Measurements from ENCODE around the gene CCDC141. TPM values are rescaled to one million over a fixed set of nuclear protein-coding genes. Genes with fewer than 3 reads are reported as not detected.

Gene CCDC141
- total and polyA plus RNA-seq, 12 donors = 5.2 to 379 (median 224) TPM

- peak overlapping the region in 4 of 10 donors; percentile 5 to 29 (median 11) for H3K4me3 ChIP-seq
- H3K9me3 ChIP-seq = peaks cover 0 to 13% (median 0%) of the 10 kb centered on the region in 11 donors
- peaks cover 0 to 40% (median 25%) of the 10 kb centered on the region in 9 donors for H3K4me1 ChIP-seq
- peak in 3 of 8 donors; percentile 16 to 28 (median 19) for ATAC-seq
- peak overlapping the region in 7 of 10 donors; percentile 5 to 75 (median 27) for H3K27ac ChIP-seq
- intact Hi-C loops (cut with DNase I) = no loop called here
- H3K27me3 ChIP-seq = no peaks in the 10 kb centered on the region
- DNase-seq = no peak
- WGBS, 2 donors = 16 to 26% methylated on average over 2 of the region's 2 CpGs
- TF ChIP-seq CTCF (IDR thresholded peaks at IDR 0.05) = no peak
- H3K36me3 ChIP-seq = no peaks in the 10 kb centered on the region
Measured at GRCh38 chr2:179031731-179032408, 18.1 kb downstream of the CCDC141 start.

GRCh38 chr2:179024445-179024844, 25.5 kb downstream of the CCDC141 start:
- Histone ChIP-seq H3K36me3 (no peaks in the 10 kb centered on the region), H3K9me3 (peaks cover 0 to 14% (median 0%) of the 10 kb centered on the region in 11 donors), H3K4me3 (no peak overlapping the region), H3K27ac (peak overlapping the region in 1 of 10 donors; percentile 27), H3K4me1 (peaks cover 0 to 28% (median under 1%) of the 10 kb centered on the region in 9 donors), H3K27me3 (no peaks in the 10 kb centered on the region)
- ATAC-seq (no peak), DNase-seq (no peak)
- intact Hi-C loops (cut with DNase I) = no loop called here
- TF ChIP-seq CTCF (IDR thresholded peaks at IDR 0.05) = no peak
- 71 to 75% methylated on average over 2 of the region's 2 CpGs for WGBS, 2 donors

- peaks cover 0 to 10% (median 0%) of the 10 kb centered on the region in 11 donors for H3K9me3 ChIP-seq
- TF ChIP-seq CTCF (IDR thresholded peaks at IDR 0.05) = no peak
- no peaks in the 10 kb centered on the region for H3K27me3 ChIP-seq
- WGBS, 2 donors = 69 to 76% methylated on average over 5 of the region's 5 CpGs
- peak overlapping the region in 8 of 10 donors; percentile 41 to 76 (median 54) for H3K27ac ChIP-seq
- intact Hi-C loops (cut with DNase I) = no loop called here
- ATAC-seq (peak in 7 of 8 donors; percentile 53 to 85 (median 67)), DNase-seq (peak; percentile 20 to 24)
- H3K4me3 ChIP-seq = peak overlapping the region in 1 of 10 donors; percentile 12
- no peaks in the 10 kb centered on the region for H3K36me3 ChIP-seq
- peaks cover 0 to 37% (median 5%) of the 10 kb centered on the region in 9 donors for H3K4me1 ChIP-seq
Measured at GRCh38 chr2:179022685-179023084, 27.3 kb downstream of the CCDC141 start.

- intact Hi-C loops (cut with DNase I) = no loop called here
- WGBS, 2 donors = 42 to 49% methylated on average over 2 of the region's 2 CpGs
- peak in 3 of 8 donors; percentile 29 to 51 (median 33) for ATAC-seq
- H3K27me3 ChIP-seq = no peaks in the 10 kb centered on the region
- no peak overlapping the region for H3K4me3 ChIP-seq
- peaks cover 0 to 41% (median 5%) of the 10 kb centered on the region in 9 donors for H3K4me1 ChIP-seq
- no peaks in the 10 kb centered on the region for H3K9me3 ChIP-seq
- TF ChIP-seq CTCF (IDR thresholded peaks at IDR 0.05) = no peak
- H3K27ac ChIP-seq = peak overlapping the region in 6 of 10 donors; percentile 4 to 67 (median 36)
- no peaks in the 10 kb centered on the region for H3K36me3 ChIP-seq
- DNase-seq = no peak
Measured at GRCh38 chr2:179021258-179021657, 28.7 kb downstream of the CCDC141 start.
